OCI-M2 (cell line): ENCODE results near the gene AADAT.
A peak's percentile ranks its signal among the peaks of the same experiment; 100 is the strongest.
"Not testable (repeated sequence)": the region's sequence is repeated elsewhere in the genome, so short reads cannot be mapped to it uniquely, and the experiment has no call there.

ENCODE experiments used
- DNase-seq: peaks from one replicate; lab custom pipeline; 2025; ENCODE audit not compliant: unreplicated experiment; lab: John Stamatoyannopoulos, UW

The AADAT gene

GRCh38 chr4:170089668-170090351 lies at the start of gene AADAT:
AADAT (minus strand) TSS chr4:170089956; CDS start chr4:170089690, 266 bp downstream.
- peak; percentile 15 for DNase-seq

GRCh38 chr4:170138580-170139194 lies 48.9 kb upstream of the AADAT start:
- peak; percentile 50 for DNase-seq

- no peak for DNase-seq
Measured at GRCh38 chr4:170137927-170138326, 48.2 kb upstream of the AADAT start.

GRCh38 chr4:170137466-170137865 lies 47.7 kb upstream of the AADAT start:
- no peak for DNase-seq

- DNase-seq = no peak
Measured at GRCh38 chr4:170134821-170135220, 45.1 kb upstream of the AADAT start.

- DNase-seq = no peak
Measured at GRCh38 chr4:170128219-170128804, 38.6 kb upstream of the AADAT start.

- DNase-seq = no peak
Measured at GRCh38 chr4:170127758-170128157, 38.0 kb upstream of the AADAT start.

- no peak for DNase-seq
Measured at GRCh38 chr4:170124406-170124805, 34.6 kb upstream of the AADAT start.

GRCh38 chr4:170122252-170122651 lies 32.5 kb upstream of the AADAT start:
- no peak for DNase-seq

- DNase-seq = no peak
Measured at GRCh38 chr4:170114636-170115035, 24.9 kb upstream of the AADAT start.

- DNase-seq = not testable (repeated sequence)
Measured at GRCh38 chr4:170114183-170114582, 24.4 kb upstream of the AADAT start.

GRCh38 chr4:170111546-170111945 lies 21.8 kb upstream of the AADAT start:
- DNase-seq = no peak

GRCh38 chr4:170111085-170111484 lies 21.3 kb upstream of the AADAT start:
- DNase-seq = no peak

- no peak for DNase-seq
Measured at GRCh38 chr4:170110285-170110672, 20.5 kb upstream of the AADAT start.

GRCh38 chr4:170109586-170110284 lies 20.0 kb upstream of the AADAT start:
- no peak for DNase-seq

GRCh38 chr4:170106900-170107299 lies 17.1 kb upstream of the AADAT start:
- no peak for DNase-seq

- DNase-seq = no peak
Measured at GRCh38 chr4:170102426-170102825, 12.7 kb upstream of the AADAT start.

GRCh38 chr4:170098171-170098570 lies 8.4 kb upstream of the AADAT start:
- DNase-seq = not testable (repeated sequence)

- no peak for DNase-seq
Measured at GRCh38 chr4:170097681-170098080, 7.9 kb upstream of the AADAT start.

GRCh38 chr4:170093973-170094535 lies 4.3 kb upstream of the AADAT start:
- DNase-seq = no peak

GRCh38 chr4:170091069-170091696 lies 1.4 kb upstream of the AADAT start:
- no peak for DNase-seq
